Liver (tissue), 3 donors: ENCODE results near the gene EEFSEC.

Experiments used
- EGR1 ChIP-seq, 2 donors: IDR thresholded peaks; 2 replicates each; pipeline ENCODE4 v1.6.1; 2016 to 2018; ENCODE audit warnings: antibody characterized with exemption in 2 of 2, low read depth in 2 of 2
- GABPA ChIP-seq, 2 donors: IDR thresholded peaks in 1 of 2; conservative IDR thresholded peaks in 1 of 2; 2 replicates each; pipeline ENCODE4 v1.6.1; 2016; ENCODE audit warnings: antibody characterized with exemption in 2 of 2, mild to moderate bottlenecking in 1 of 2, moderate library complexity in 1 of 2
- JUND ChIP-seq, 2 donors: IDR thresholded peaks; 2 replicates each; pipeline ENCODE4 v1.6.1; 2016; ENCODE audit warnings: antibody characterized with exemption in 2 of 2
- YY1 ChIP-seq: IDR thresholded peaks from 2 replicates; pipeline ENCODE4 v1.6.1; 2016; ENCODE audit warnings: antibody characterized with exemption, mild to moderate bottlenecking
- TF ChIP-seq, protein P1 (sequence below): fragments of 150-350 bp; IDR thresholded peaks from 2 replicates; pipeline ENCODE4 v1.5.1; 2017; ENCODE audit warnings: improper control_type of control experiment, low read depth, low read length; ENCODE audit not compliant: missing input control
- TF ChIP-seq, protein P2 (sequence below): IDR thresholded peaks from 2 replicates; pipeline ENCODE4 v1.6.1; 2016; ENCODE audit warnings: antibody characterized with exemption
- donor health status: healthy.
- donor health status: healthy.

DNA sequence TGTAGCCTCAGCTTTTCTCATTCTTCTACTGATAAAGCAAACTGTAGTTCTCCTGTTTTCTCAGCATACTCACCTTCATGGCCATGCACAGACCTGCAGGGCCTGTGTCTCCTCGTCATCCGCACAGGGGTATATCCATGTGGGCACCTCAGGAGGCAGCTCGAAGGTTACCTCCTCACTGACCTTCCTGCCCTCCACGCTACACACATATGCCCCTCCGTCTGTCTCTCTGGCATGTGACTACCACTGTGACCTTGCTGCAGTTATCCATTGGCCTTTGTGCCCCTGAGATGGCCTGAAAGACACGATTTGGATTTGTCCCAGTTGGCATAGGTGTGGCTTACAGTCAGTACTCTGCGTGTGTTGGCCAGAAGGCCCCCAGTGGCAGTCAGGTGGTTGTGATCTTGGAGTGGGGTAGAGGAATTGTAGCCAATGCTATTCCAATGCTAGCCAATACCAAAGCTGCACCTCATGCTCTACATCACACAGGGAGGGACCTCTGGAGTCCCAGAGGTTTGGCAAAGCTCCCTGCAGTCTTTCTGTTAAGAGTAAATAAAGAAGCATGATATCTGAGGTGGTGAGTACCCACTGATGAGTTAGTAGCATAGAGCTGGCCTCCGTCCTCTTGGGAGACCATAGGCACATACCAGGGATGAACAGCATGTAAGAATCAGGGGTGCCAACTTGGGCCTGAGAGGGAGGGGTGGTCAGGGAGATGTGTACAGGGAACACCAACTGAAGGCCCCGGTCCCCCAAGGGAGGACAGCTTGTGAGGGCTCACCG lies 143.4 kb downstream of the EEFSEC start:
- TF ChIP-seq, protein P1, sequence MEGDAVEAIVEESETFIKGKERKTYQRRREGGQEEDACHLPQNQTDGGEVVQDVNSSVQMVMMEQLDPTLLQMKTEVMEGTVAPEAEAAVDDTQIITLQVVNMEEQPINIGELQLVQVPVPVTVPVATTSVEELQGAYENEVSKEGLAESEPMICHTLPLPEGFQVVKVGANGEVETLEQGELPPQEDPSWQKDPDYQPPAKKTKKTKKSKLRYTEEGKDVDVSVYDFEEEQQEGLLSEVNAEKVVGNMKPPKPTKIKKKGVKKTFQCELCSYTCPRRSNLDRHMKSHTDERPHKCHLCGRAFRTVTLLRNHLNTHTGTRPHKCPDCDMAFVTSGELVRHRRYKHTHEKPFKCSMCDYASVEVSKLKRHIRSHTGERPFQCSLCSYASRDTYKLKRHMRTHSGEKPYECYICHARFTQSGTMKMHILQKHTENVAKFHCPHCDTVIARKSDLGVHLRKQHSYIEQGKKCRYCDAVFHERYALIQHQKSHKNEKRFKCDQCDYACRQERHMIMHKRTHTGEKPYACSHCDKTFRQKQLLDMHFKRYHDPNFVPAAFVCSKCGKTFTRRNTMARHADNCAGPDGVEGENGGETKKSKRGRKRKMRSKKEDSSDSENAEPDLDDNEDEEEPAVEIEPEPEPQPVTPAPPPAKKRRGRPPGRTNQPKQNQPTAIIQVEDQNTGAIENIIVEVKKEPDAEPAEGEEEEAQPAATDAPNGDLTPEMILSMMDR: no peak
- TF ChIP-seq EGR1 (IDR thresholded peaks at IDR 0.05; ENCODE audit: low read depth in 2 of 2) (no peak), YY1 (no peak), JUND (IDR thresholded peaks at IDR 0.05) (no peak), GABPA (IDR thresholded peaks at IDR 0.05 in 1 of 2, conservative IDR thresholded peaks at IDR 0.05 in 1 of 2) (no peak)
- TF ChIP-seq, protein P2, sequence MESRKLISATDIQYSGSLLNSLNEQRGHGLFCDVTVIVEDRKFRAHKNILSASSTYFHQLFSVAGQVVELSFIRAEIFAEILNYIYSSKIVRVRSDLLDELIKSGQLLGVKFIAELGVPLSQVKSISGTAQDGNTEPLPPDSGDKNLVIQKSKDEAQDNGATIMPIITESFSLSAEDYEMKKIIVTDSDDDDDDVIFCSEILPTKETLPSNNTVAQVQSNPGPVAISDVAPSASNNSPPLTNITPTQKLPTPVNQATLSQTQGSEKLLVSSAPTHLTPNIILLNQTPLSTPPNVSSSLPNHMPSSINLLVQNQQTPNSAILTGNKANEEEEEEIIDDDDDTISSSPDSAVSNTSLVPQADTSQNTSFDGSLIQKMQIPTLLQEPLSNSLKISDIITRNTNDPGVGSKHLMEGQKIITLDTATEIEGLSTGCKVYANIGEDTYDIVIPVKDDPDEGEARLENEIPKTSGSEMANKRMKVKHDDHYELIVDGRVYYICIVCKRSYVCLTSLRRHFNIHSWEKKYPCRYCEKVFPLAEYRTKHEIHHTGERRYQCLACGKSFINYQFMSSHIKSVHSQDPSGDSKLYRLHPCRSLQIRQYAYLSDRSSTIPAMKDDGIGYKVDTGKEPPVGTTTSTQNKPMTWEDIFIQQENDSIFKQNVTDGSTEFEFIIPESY: no peak
